Colon (tissue), 2 donors: Measurements from ENCODE around the gene CBX2.

Experiments used
- FAIRE-seq: peaks from 2 replicates; lab custom pipeline; 2012; peaks lifted over from hg19 to GRCh38; lab: Jason Lieb, UNC
- donor health status: control.
- donor health status: control.

Gene CBX2

GRCh38 chr17:79812353-79813258, 34.7 kb downstream of the CBX2 start:
- FAIRE-seq, result no peak

GRCh38 chr17:79813297-79814126, 35.6 kb downstream of the CBX2 start:
- FAIRE-seq, result no peak

- no peak for FAIRE-seq
Measured at GRCh38 chr17:79814127-79814973, 36.4 kb downstream of the CBX2 start.

GRCh38 chr17:79814974-79815835, 37.3 kb downstream of the CBX2 start:
- no peak for FAIRE-seq

- no peak for FAIRE-seq
Measured at GRCh38 chr17:79815836-79816461, 38.0 kb downstream of the CBX2 start.

- FAIRE-seq, result no peak
Measured at GRCh38 chr17:79818026-79818758, 40.2 kb downstream of the CBX2 start.

GRCh38 chr17:79819085-79819484, 41.1 kb downstream of the CBX2 start:
- no peak for FAIRE-seq

GRCh38 chr17:79819534-79820276, 41.8 kb downstream of the CBX2 start:
- no peak for FAIRE-seq

- FAIRE-seq, result no peak
Measured at GRCh38 chr17:79820959-79821330, 43.0 kb downstream of the CBX2 start.

GRCh38 chr17:79821331-79822095, 43.6 kb downstream of the CBX2 start:
- no peak for FAIRE-seq

GRCh38 chr17:79822583-79823124, 44.7 kb downstream of the CBX2 start:
- FAIRE-seq, result no peak

GRCh38 chr17:79824234-79824633, 46.3 kb downstream of the CBX2 start:
- no peak for FAIRE-seq

GRCh38 chr17:79824893-79825579, 47.1 kb downstream of the CBX2 start:
- FAIRE-seq, result no peak

- FAIRE-seq, result no peak
Measured at GRCh38 chr17:79825580-79825921, 47.6 kb downstream of the CBX2 start.

GRCh38 chr17:79826204-79826680, 48.3 kb downstream of the CBX2 start:
- no peak for FAIRE-seq

- no peak for FAIRE-seq
Measured at GRCh38 chr17:79826841-79827578, 49.1 kb downstream of the CBX2 start.

GRCh38 chr17:79829004-79829403, 51.1 kb downstream of the CBX2 start:
- FAIRE-seq, result no peak
